Heart left ventricle (tissue), 16 donors: ENCODE measurements around the gene CKMT2. TPM values are rescaled to one million over a fixed set of nuclear protein-coding genes. Genes with fewer than 3 reads are reported as not detected.
"Not testable (repeated sequence)": the region's sequence is repeated elsewhere in the genome, so short reads cannot be mapped to it uniquely, and the experiment has no call there.

Experiments used
- ATAC-seq, 4 donors: fragments of 200-7000 bp; cut with Tn5 transposase; one replicate each; pipeline ENCODE4 v1.9.1; 2020 to 2022; ENCODE audit warnings: moderate library complexity in 4 of 4, mild to moderate bottlenecking in 3 of 4, moderate number of reproducible peaks in 1 of 4
- DNase-seq, 5 donors: peaks; one replicate each; pipeline ENCODE4 v3.0.0-alpha.2; 2020
- H3K27ac ChIP-seq, 12 donors: fragments of 200-600 bp; sonication (generic) in 4 of 12; one replicate each; pipeline versions ENCODE4 v1.5.0 to v1.8.0; 2016 to 2022; ENCODE audit warnings: mild to moderate bottlenecking in 2 of 12
- H3K27me3 ChIP-seq, 9 donors: fragments of 200-600 bp; sonication (generic) in 2 of 9; one replicate each; pipeline versions ENCODE4 v1.5.1 to v1.8.0; 2016 to 2022; ENCODE audit warnings: mild to moderate bottlenecking in 3 of 9
- H3K36me3 ChIP-seq, 9 donors: fragments of 200-600 bp; sonication (generic) in 2 of 9; one replicate each; pipeline versions ENCODE4 v1.5.0 to v1.8.0; 2018 to 2022; ENCODE audit warnings: mild to moderate bottlenecking in 2 of 9
- H3K4me1 ChIP-seq, 12 donors: fragments of 200-600 bp; sonication (generic) in 4 of 12; one replicate each; pipeline versions ENCODE4 v1.5.0 to v1.8.0; 2016 to 2022; ENCODE audit warnings: mild to moderate bottlenecking in 3 of 12
- H3K4me3 ChIP-seq, 12 donors: fragments of 200-600 bp; sonication (generic) in 4 of 12; one replicate each; pipeline versions ENCODE4 v1.5.0 to v1.8.0; 2017 to 2022; ENCODE audit warnings: mild to moderate bottlenecking in 9 of 12, moderate library complexity in 4 of 12
- H3K9me3 ChIP-seq, 12 donors: fragments of 200-600 bp; sonication (generic) in 4 of 12; one replicate each; pipeline versions ENCODE4 v1.5.0 to v1.8.0; 2016 to 2022; ENCODE audit warnings: mild to moderate bottlenecking in 1 of 12
- CTCF ChIP-seq, 12 donors: fragments of 200-600 bp; sonication (generic) in 4 of 12; IDR thresholded peaks; one replicate each; pipeline versions ENCODE4 v1.5.0 to v1.8.0; 2018 to 2022; ENCODE audit warnings: antibody characterized with exemption in 12 of 12, mild to moderate bottlenecking in 5 of 12
- POLR2A ChIP-seq, 2 donors: fragments of 450-650 bp; IDR thresholded peaks; one replicate each; pipeline ENCODE4 v1.6.1; 2017; ENCODE audit warnings: antibody characterized with exemption in 2 of 2, mild to moderate bottlenecking in 2 of 2, moderate library complexity in 2 of 2
- WGBS, 4 donors: extraction: QIAGEN DNeasy Blood & Tissue Kit in 2 of 4; methylation state at CpG; one replicate each; pipeline versions ENCODE4 v1.1.5 to v1.1.7; 2013 to 2018; 5-methylcytosine and 5-hydroxymethylcytosine counted together
- intact Hi-C, 10 donors: fragments of 100-400 bp; cut with DNase I; formaldehyde crosslinking; loops; one replicate each; pipeline versions ENCODE4 v1.11.1 to v1.14.2; 2022
- polyA plus RNA-seq, 2 donors: library from polyadenylated mRNA; stranded (reverse); fragments of 200-250 nt; gene quantifications; one replicate each; pipeline ENCODE4 v1.2.3, GENCODE V29; 2013
- total RNA-seq, 9 donors: library from RNA; depleted of rRNA in 2 of 9; stranded (reverse); fragments of >200 nt in 2 of 9; fragmentation: NEBNext Ultra II Directional in 3 of 9; extraction: Animal tissue kit (Norgen Biotek cat#: 25700) in 3 of 9; gene quantifications; one replicate each; pipeline versions ENCODE4 v1.1.0 to v1.2.4, GENCODE V29; 2016 to 2023
- donor health status: ischemic (EF 13 %, LVEDD 7.1; RV severe dilation, severe dysfunction).
- donor health status: healthy with polysubstance abuse.
- donor health status: DM: no; HTN: yes; CAD: no.
- donor health status: DM: no; HTN: no; CAD: no.
- donor health status: ischemic (EF 25% LVEDD 6.9; RV normal size, moderate dysfunction).
- donor health status: ischemic (EF 25% LVEDD 5.7; RV mildly dilated, moderate dysfunction).
- donor health status: healthy.
- donor health status: DM: yes; HTN: yes; CAD: no.
- donor health status: ischemic (EF 35%, LVEDD 5.7; RV mildly dilated, moderate dysfunction).
- donor health status: nonischemic (EF 11% LVEDD 7.7; RV severe dilation, severe dysfunction).
- donor health status: DM: yes; HTN: yes; CAD: no.
- donor health status: PGD.
- donor health status: ischemic (EF 29% LVEDD 5.4; RV normal size, mild dysfunction).
- donor health status: nonischemic (EF 23%, LVEDD 6.1; RV moderate dilation, normal function).

Gene CKMT2
- total and polyA plus RNA-seq, 11 donors: 890 to 3,872 (median 1,758) TPM

GRCh38 chr5:81265101-81265500, 32.0 kb downstream of the CKMT2 start:
- H3K4me3 ChIP-seq: no peak overlapping the region
- intact Hi-C loops: no loop called here
- peaks cover 0 to 29% (median 4%) of the 10 kb centered on the region in 12 donors for H3K9me3 ChIP-seq
- H3K27me3 ChIP-seq: no peaks in the 10 kb centered on the region
- H3K36me3 ChIP-seq: peaks cover 0 to 100% (median 65%) of the 10 kb centered on the region in 9 donors
- no peak for ATAC-seq
- DNase-seq: no peak
- TF ChIP-seq POLR2A (IDR thresholded peaks at IDR 0.05) (no peak), CTCF (IDR thresholded peaks at IDR 0.05) (no peak)
- no peak overlapping the region for H3K27ac ChIP-seq
- H3K4me1 ChIP-seq: peaks cover 0 to 4% (median 0%) of the 10 kb centered on the region in 12 donors

GRCh38 chr5:81268521-81269196, 35.5 kb downstream of the CKMT2 start:
- H3K4me1 ChIP-seq: peaks cover 0 to 4% (median 0%) of the 10 kb centered on the region in 12 donors
- intact Hi-C loops: no loop called here
- no peak overlapping the region for H3K4me3 ChIP-seq
- no peak for TF ChIP-seq CTCF (IDR thresholded peaks at IDR 0.05)
- TF ChIP-seq POLR2A (IDR thresholded peaks at IDR 0.05): no peak
- H3K27me3 ChIP-seq: no peaks in the 10 kb centered on the region
- no peak overlapping the region for H3K27ac ChIP-seq
- DNase-seq: no peak
- H3K36me3 ChIP-seq: peaks cover 0 to 82% (median 49%) of the 10 kb centered on the region in 9 donors
- peaks cover 0 to 36% (median 19%) of the 10 kb centered on the region in 12 donors for H3K9me3 ChIP-seq
- no peak for ATAC-seq
- WGBS, 4 donors: 78 to 81% (median 79%) methylated on average over 3 of the region's 3 CpGs

DNA sequence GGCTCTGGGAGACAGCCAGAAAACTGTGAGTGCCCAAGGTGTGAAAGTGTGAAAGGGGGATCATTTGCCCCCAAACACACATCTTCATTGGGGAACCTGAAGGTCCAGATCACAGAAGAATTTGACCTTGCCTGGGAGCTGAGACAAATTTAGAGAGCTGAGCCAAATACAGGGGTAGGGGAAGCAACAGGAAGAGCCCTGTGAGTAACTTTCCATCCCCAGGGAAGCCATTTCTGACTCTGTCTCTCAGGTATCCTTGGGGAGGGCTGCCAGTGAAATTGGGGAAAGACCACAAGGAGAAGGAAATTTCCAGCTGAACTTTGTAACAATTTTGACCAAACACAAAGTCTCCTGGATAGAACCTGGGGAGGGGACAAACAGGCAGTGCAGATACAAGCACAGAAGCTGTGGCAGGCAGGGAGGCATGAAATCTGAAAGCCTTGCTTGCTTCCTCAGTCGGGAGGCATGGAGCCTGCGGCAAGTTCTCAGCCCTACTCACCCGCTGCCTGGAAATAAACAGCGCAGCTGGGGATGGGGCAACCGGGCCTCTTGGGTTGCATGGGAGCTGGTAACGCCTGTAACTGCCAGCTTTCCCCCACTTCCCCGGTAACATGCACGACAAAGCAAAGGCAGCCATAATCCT, 36.8 kb downstream of the CKMT2 start:
- peak in 3 of 4 donors; percentile 15 to 48 (median 34) for ATAC-seq
- intact Hi-C loops: no loop called here
- TF ChIP-seq CTCF (IDR thresholded peaks at IDR 0.05) (no peak), POLR2A (IDR thresholded peaks at IDR 0.05) (no peak)
- Histone ChIP-seq H3K27ac (no peak overlapping the region), H3K4me1 (peaks cover 0 to 4% (median 0%) of the 10 kb centered on the region in 12 donors), H3K4me3 (no peak overlapping the region), H3K27me3 (no peaks in the 10 kb centered on the region), H3K9me3 (peaks cover 0 to 46% (median 23%) of the 10 kb centered on the region in 12 donors), H3K36me3 (peaks cover 0 to 70% (median 39%) of the 10 kb centered on the region in 9 donors)
- WGBS, 4 donors: 93 to 97% (median 95%) methylated on average over 8 of the region's 8 CpGs
- DNase-seq: no peak

- WGBS, 4 donors: 96 to 100% (median 98%) methylated on average over 2 of the region's 2 CpGs
- H3K9me3 ChIP-seq: peaks cover 0 to 52% (median 29%) of the 10 kb centered on the region in 12 donors
Measured at GRCh38 chr5:81270394-81271027, 37.4 kb downstream of the CKMT2 start.

More at GRCh38 chr5:81270394-81271027, 37.4 kb downstream of the CKMT2 start:
- ATAC-seq: peak in 3 of 4 donors; percentile 9 to 39 (median 10)
- H3K4me3 ChIP-seq, DNase-seq, H3K27me3 ChIP-seq, H3K27ac ChIP-seq, H3K4me1 ChIP-seq, intact Hi-C loops: not testable (repeated sequence)
- H3K36me3 ChIP-seq: peaks cover 0 to 63% (median 32%) of the 10 kb centered on the region in 9 donors
